GM23248 (cell line): ENCODE data around the gene R3HDM4. TPM values are rescaled to one million over a fixed set of nuclear protein-coding genes. Genes with fewer than 3 reads are reported as not detected.

ENCODE experiments used
- DNase-seq: peaks from one replicate; pipeline ENCODE4 v3.0.0-alpha.2; 2015
- H2AFZ ChIP-seq: fragments of 200-600 bp; sonication (generic); 2 replicates; pipeline ENCODE4 v1.6.1; 2016; ENCODE audit warnings: antibody characterized with exemption
- H3F3A ChIP-seq: fragments of 200-600 bp; sonication (generic); 2 replicates; pipeline ENCODE4 v1.6.1; 2016; ENCODE audit warnings: mild to moderate bottlenecking, antibody characterized with exemption, mixed run types; ENCODE audit not compliant: insufficient read depth
- H3K27ac ChIP-seq: fragments of 200-600 bp; sonication (generic); 2 replicates; pipeline ENCODE4 v1.5.1; 2016; ENCODE audit warnings: mild to moderate bottlenecking
- H3K27me3 ChIP-seq: fragments of 200-600 bp; sonication (generic); replicated peaks from 2 replicates; pipeline ENCODE4 v1.6.1; 2016; ENCODE audit warnings: mild to moderate bottlenecking; ENCODE audit not compliant: insufficient read depth
- H3K36me3 ChIP-seq: fragments of 200-600 bp; sonication (generic); 2 replicates; pipeline ENCODE4 v1.6.1; 2016; ENCODE audit warnings: low read depth, mild to moderate bottlenecking
- H3K4me1 ChIP-seq: fragments of 200-600 bp; sonication (generic); 2 replicates; pipeline ENCODE4 v1.6.1; 2016; ENCODE audit warnings: mild to moderate bottlenecking; ENCODE audit not compliant: insufficient read depth
- H3K4me2 ChIP-seq: fragments of 200-600 bp; sonication (generic); one replicate; pipeline ENCODE4 v1.6.1; 2016; ENCODE audit warnings: mild to moderate bottlenecking; ENCODE audit not compliant: unreplicated experiment
- H3K4me3 ChIP-seq: fragments of 200-600 bp; sonication (generic); 2 replicates; pipeline ENCODE4 v1.5.1; 2016; ENCODE audit warnings: mild to moderate bottlenecking
- H3K79me2 ChIP-seq: fragments of 200-600 bp; sonication (generic); 2 replicates; pipeline ENCODE4 v1.6.1; 2016; ENCODE audit warnings: mild to moderate bottlenecking; ENCODE audit not compliant: insufficient read depth
- H3K9ac ChIP-seq: fragments of 200-600 bp; sonication (generic); 2 replicates; pipeline ENCODE4 v1.6.1; 2016; ENCODE audit warnings: mild to moderate bottlenecking
- H3K9me2 ChIP-seq: fragments of 200-600 bp; sonication (generic); 2 replicates; pipeline ENCODE4 v1.6.1; 2016; ENCODE audit warnings: mixed run types, mild to moderate bottlenecking, moderate library complexity; ENCODE audit not compliant: insufficient read depth
- H3K9me3 ChIP-seq: fragments of 200-600 bp; sonication (generic); one replicate; pipeline ENCODE4 v1.6.1; 2017; ENCODE audit warnings: low read depth
- H4K20me1 ChIP-seq: fragments of 200-600 bp; sonication (generic); 2 replicates; pipeline ENCODE4 v1.6.0; 2016; ENCODE audit not compliant: insufficient read depth
- EZH2 ChIP-seq: fragments of 200-600 bp; sonication (generic); IDR thresholded peaks from 2 replicates; pipeline ENCODE4 v1.6.1; 2018; ENCODE audit warnings: antibody characterized with exemption, mild to moderate bottlenecking; ENCODE audit not compliant: insufficient read depth, poor library complexity, severe bottlenecking
- EZH2phosphoT487 ChIP-seq: fragments of 200-600 bp; sonication (generic); IDR thresholded peaks from 2 replicates; pipeline ENCODE4 v1.6.1; 2018; ENCODE audit warnings: antibody characterized with exemption, moderate library complexity, mild to moderate bottlenecking, low read depth; ENCODE audit not compliant: insufficient read depth
- WGBS, 2 experiments: methylation state at CpG; one replicate each; pipeline ENCODE4 v1.1.6; 2015 to 2017; ENCODE audit warnings: low lambda C conversion rate in 2 of 2, low coverage in 1 of 2; ENCODE audit errors: missing lambda C conversion rate in 2 of 2; 5-methylcytosine and 5-hydroxymethylcytosine counted together
- in situ Hi-C: fragments of 300-500 bp; cut with MboI; formaldehyde crosslinking; loops from 2 replicates; pipeline ENCODE4 v1.15.0; 2020
- polyA plus RNA-seq: library from polyadenylated mRNA; unstranded; fragments of >200 nt; fragmentation: Nextera tagmentation; extraction: Ambion mirVana; gene quantifications from 2 replicates; pipeline ENCODE4 v1.2.1, GENCODE V29; 2016
- total RNA-seq: library from RNA; depleted of rRNA; stranded (reverse); fragments of >200 nt; shearing (Covaris generic); gene quantifications from 2 replicates; pipeline ENCODE4 v1.2.3, GENCODE V29; 2014

Gene R3HDM4
- total and polyA plus RNA-seq, 2 experiments from 2014 or later: 50.9 to 52.7 TPM

DNA sequence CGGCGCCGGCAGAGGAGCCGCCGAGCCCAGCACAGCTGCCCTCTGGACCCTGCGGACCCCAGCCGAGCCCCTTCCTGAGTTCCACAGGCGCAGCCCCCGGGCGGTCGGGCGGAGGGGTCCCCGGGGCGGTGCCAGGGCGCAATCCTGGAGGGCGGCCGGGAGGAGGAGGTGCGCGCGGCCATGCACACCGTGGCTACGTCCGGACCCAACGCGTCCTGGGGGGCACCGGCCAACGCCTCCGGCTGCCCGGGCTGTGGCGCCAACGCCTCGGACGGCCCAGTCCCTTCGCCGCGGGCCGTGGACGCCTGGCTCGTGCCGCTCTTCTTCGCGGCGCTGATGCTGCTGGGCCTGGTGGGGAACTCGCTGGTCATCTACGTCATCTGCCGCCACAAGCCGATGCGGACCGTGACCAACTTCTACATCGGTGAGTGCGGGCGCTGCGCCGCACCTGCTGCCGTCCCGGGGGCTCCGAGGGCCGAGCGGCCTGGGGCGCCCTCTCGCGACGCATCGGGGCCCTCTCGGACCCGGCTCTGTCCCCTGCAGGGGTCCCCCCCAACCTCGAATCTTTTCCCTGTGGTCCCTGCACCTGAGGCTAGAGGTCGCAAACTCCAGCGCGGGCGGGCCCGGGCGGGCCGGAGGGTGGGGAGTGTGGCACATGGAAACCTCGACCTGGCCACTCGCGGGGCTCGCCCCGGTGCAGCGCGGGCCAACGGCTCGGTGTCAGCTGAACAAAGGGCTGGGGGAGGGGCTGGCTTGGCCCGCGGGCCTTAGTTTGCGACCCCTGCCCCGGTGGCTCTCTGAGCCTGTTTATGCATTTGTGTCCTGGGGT is 4.5 kb upstream of the R3HDM4 start, which contains the start of gene KISS1R:
TSS of gene KISS1R (plus strand) at position 11 of the 829 bp plus-strand sequence. CDS start at position 181, 170 bp downstream.
- 0 out of 2 replicates have a peak, but pooled peaks cover 3% of the 10 kb centered on the region for H3K4me1 ChIP-seq
- H4K20me1 ChIP-seq: no peaks in the 10 kb centered on the region
- no peak within 1 kb of the TSS for H2AFZ ChIP-seq
- H3K27me3 ChIP-seq: peaks cover 26% of the 10 kb centered on the region
- H3K79me2 ChIP-seq: peaks cover 15% of the 10 kb centered on the region
- in situ Hi-C loops: no loop called here
- no peaks in the 10 kb centered on the region for H3K9me2 ChIP-seq
- TF ChIP-seq EZH2phosphoT487 (no peak), EZH2 (no peak)
- no peaks in the 10 kb centered on the region for H3K36me3 ChIP-seq
- H3K4me2 ChIP-seq: no peak within 1 kb of the TSS
- H3K9me3 ChIP-seq: no peaks in the 10 kb centered on the region
- no peak within 1 kb of the TSS for H3K9ac ChIP-seq
- H3F3A ChIP-seq: peaks cover 10% of the 10 kb centered on the region; the same call in 1 of the 2 replicates
- 2 to 4% methylated on average over 61 to 67 of the region's 87 CpGs for WGBS, 2 experiments
- peak; percentile 54 for DNase-seq
- no peak within 1 kb of the TSS for H3K27ac ChIP-seq
- 0 out of 2 replicates have a peak within 1 kb of the TSS, but pooled peaks have one; percentile 18 for H3K4me3 ChIP-seq

DNA sequence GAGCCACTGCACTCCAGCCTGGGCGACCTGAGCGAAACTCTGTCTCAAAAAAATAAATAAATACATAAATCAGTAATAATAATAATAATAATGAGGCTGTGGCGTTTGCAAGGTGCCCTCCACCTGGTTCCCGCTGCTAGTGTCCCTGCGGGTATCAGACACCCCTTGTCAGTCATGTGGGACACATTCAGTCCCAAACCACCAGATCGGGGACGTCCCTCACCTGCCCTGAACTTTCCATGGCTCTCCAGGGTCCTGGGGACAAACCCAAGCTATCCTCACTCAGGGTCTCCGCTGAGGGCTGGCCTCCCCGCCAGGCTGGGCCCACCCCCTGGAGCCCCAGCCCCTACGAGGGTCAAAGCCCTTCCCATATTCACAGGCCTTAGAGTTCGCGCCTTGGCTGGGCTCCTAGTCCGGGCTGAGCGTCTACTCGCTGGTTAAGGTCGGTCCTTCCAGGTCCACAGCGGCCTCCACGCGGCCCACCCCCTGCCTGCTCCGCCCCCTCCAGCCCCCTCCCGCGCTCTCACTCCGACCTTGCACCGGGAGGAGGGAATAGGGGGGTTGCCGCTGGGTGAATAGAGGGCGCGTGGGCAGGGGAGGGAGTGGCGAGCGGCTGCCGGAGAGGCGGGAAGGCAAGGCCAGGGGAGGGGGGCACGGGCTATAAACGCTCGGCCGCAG is 3.8 kb upstream of the R3HDM4 start:
- WGBS, 2 experiments: 25 to 49% methylated on average over 11 to 35 of the region's 35 CpGs
- H3K9me3 ChIP-seq: no peaks in the 10 kb centered on the region
- peaks cover 19% of the 10 kb centered on the region for H3K79me2 ChIP-seq
- H3K4me3 ChIP-seq: no peak overlapping the region
- no peak overlapping the region for H3K9ac ChIP-seq
- no peaks in the 10 kb centered on the region for H3K9me2 ChIP-seq
- H3K27ac ChIP-seq: no peak overlapping the region
- TF ChIP-seq EZH2: no peak
- TF ChIP-seq EZH2phosphoT487: no peak
- no peaks in the 10 kb centered on the region for H4K20me1 ChIP-seq
- DNase-seq: no peak
- no peak overlapping the region for H3K4me2 ChIP-seq
- in situ Hi-C loops: no loop called here
- no peaks in the 10 kb centered on the region for H3K36me3 ChIP-seq
- H3K27me3 ChIP-seq: peaks cover 26% of the 10 kb centered on the region
- 0 out of 2 replicates have a peak, but pooled peaks cover 3% of the 10 kb centered on the region for H3K4me1 ChIP-seq
- H2AFZ ChIP-seq: no peak overlapping the region
- peaks cover 10% of the 10 kb centered on the region; the same call in 1 of the 2 replicates for H3F3A ChIP-seq

DNA sequence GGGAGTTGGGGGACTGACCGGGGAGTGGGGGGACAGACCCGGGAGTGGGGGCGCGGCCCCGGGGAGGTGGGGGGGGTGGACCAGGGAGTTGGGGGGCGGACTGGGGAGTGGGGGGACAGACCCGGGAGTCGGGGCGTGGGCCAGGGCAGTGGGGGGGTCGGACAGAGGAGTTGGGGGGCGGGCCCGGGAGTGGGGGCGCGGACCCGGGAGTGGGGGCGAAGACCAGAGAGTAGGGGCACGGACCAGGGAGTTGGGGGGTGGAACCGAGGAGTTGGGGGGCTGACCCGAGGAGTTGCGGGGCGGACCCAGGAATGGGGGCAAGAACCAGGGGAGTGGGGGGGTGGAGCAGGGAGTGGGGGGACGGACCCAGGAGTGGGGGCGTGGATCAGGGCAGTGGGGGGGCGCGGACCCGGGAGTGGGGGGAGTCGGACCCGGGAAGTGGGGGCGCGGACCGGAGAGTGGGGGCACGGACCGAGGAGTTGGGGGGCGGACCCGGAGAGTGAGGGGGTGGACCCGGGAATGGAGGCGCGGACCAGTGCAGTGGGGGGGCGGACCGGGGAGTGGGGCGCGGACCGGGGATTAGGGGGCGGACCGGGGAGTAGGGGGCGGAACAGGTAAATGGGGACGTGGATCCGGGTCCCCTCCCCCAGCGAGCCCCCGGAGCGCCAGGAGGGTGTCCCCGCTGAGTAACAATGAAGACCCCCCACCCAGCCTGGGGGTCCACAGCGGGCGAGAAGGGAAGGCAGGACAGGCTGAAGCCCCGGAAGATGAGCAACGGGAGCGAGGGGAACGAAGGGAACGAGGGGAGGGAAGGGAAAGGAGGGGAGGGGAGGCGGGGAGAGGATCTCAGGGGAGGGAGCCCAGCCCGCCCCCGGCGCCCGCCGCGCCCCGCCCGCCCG is 589 bp downstream of the R3HDM4 start:
- H3K4me1 ChIP-seq: 0 out of 2 replicates have a peak, but pooled peaks cover 3% of the 10 kb centered on the region
- peak overlapping the region; percentile 20; the same call in 1 of the 2 replicates for H3K27ac ChIP-seq
- peak overlapping the region; percentile 69 for H2AFZ ChIP-seq
- peak overlapping the region; percentile 99 for H3K4me3 ChIP-seq
- in situ Hi-C loops: no loop called here
- no peaks in the 10 kb centered on the region for H3K9me2 ChIP-seq
- peak overlapping the region; percentile 93 for H3K9ac ChIP-seq
- H3K36me3 ChIP-seq: no peaks in the 10 kb centered on the region
- H3K9me3 ChIP-seq: no peaks in the 10 kb centered on the region
- DNase-seq: peak; percentile 24
- no peak for TF ChIP-seq EZH2phosphoT487
- no peak for TF ChIP-seq EZH2
- peaks cover 62% of the 10 kb centered on the region for H3K79me2 ChIP-seq
- H3K4me2 ChIP-seq: peak overlapping the region; percentile 68
- H3K27me3 ChIP-seq: peaks cover 2% of the 10 kb centered on the region; the same call in 1 of the 2 replicates
- no peaks in the 10 kb centered on the region for H4K20me1 ChIP-seq
- H3F3A ChIP-seq: peaks cover 4% of the 10 kb centered on the region; the same call in 1 of the 2 replicates
- 3 to 4% methylated on average over 5 to 69 of the region's 69 CpGs for WGBS, 2 experiments
